Neuronal stem cell (in vitro differentiated cells): Measurements from ENCODE around the gene ATP6V1G2.

Experiments
- DNase-seq: peaks from one replicate; pipeline ENCODE4 v3.0.0-alpha.2; 2013; ENCODE audit warnings: low spot score
- H2AFZ ChIP-seq: one replicate; pipeline ENCODE4 v1.6.1; 2013; ENCODE audit warnings: mild to moderate bottlenecking, low read length, inconsistent platforms
- H2AK5ac ChIP-seq: 2 replicates; pipeline ENCODE4 v1.6.1; 2013; ENCODE audit warnings: low read depth, mild to moderate bottlenecking, inconsistent platforms, low read length, moderate library complexity, mixed read lengths
- H2BK120ac ChIP-seq: 2 replicates; pipeline ENCODE4 v1.6.1; 2013; ENCODE audit warnings: low read depth, mild to moderate bottlenecking, inconsistent platforms, low read length, moderate library complexity, mixed read lengths
- H2BK12ac ChIP-seq: one replicate; pipeline ENCODE4 v1.6.1; 2013; ENCODE audit warnings: low read length, inconsistent platforms
- H2BK15ac ChIP-seq: 2 replicates; pipeline ENCODE4 v1.6.1; 2013; ENCODE audit warnings: mild to moderate bottlenecking, low read length, inconsistent platforms, mixed read lengths
- H2BK5ac ChIP-seq: one replicate; pipeline ENCODE4 v1.6.1; 2013; ENCODE audit warnings: inconsistent platforms, mild to moderate bottlenecking, low read length, moderate library complexity
- H3K14ac ChIP-seq: one replicate; pipeline ENCODE4 v1.6.1; 2013; ENCODE audit warnings: low read length, inconsistent platforms
- H3K18ac ChIP-seq: 2 replicates; pipeline ENCODE4 v1.6.1; 2013; ENCODE audit warnings: low read length, inconsistent platforms
- H3K23ac ChIP-seq: 2 replicates; pipeline ENCODE4 v1.6.1; 2013; ENCODE audit warnings: low read depth, mild to moderate bottlenecking, mixed read lengths, low read length, inconsistent platforms; ENCODE audit not compliant: poor library complexity
- H3K27ac ChIP-seq: replicated peaks from 3 replicates; pipeline ENCODE4 v1.5.1; 2013; ENCODE audit warnings: low read length, inconsistent platforms
- H3K27me3 ChIP-seq, 3 experiments: 2 replicates each; pipeline ENCODE4 v1.6.1; 2013; ENCODE audit warnings: low read length in 3 of 3, mild to moderate bottlenecking in 2 of 3, inconsistent platforms in 1 of 3, low read depth in 1 of 3, mixed read lengths in 1 of 3, moderate library complexity in 1 of 3; ENCODE audit not compliant: control insufficient read depth in 3 of 3, insufficient read depth in 3 of 3
- H3K36me3 ChIP-seq, 2 donors: replicated peaks in 1 of 2; 2 replicates each; pipeline ENCODE4 v1.6.1; 2013; ENCODE audit warnings: low read length in 2 of 2; ENCODE audit not compliant: control insufficient read depth in 2 of 2, insufficient read depth in 2 of 2
- H3K4ac ChIP-seq: 2 replicates; pipeline ENCODE4 v1.6.1; 2013; ENCODE audit warnings: inconsistent platforms, mild to moderate bottlenecking, low read length, moderate library complexity
- H3K4me1 ChIP-seq, 2 donors: 1 replicate in 1 of 2; 2 replicates in 1 of 2; pipeline ENCODE4 v1.6.1; 2013; ENCODE audit warnings: low read length in 2 of 2, low read depth in 1 of 2; ENCODE audit not compliant: control insufficient read depth in 2 of 2, insufficient read depth in 1 of 2
- H3K4me2 ChIP-seq: one replicate; pipeline ENCODE4 v1.6.1; 2013; ENCODE audit warnings: mild to moderate bottlenecking, low read length, inconsistent platforms; ENCODE audit not compliant: insufficient read depth, poor library complexity, severe bottlenecking
- H3K4me3 ChIP-seq, 2 donors: 2 replicates each; pipeline ENCODE4 v1.5.1; 2013; ENCODE audit warnings: low read length in 2 of 2, mild to moderate bottlenecking in 2 of 2, inconsistent platforms in 1 of 2, moderate library complexity in 1 of 2
- H3K79me1 ChIP-seq: one replicate; pipeline ENCODE4 v1.6.1; 2013; ENCODE audit warnings: low read depth, mild to moderate bottlenecking, inconsistent platforms, low read length, moderate library complexity
- H3K9ac ChIP-seq: one replicate; pipeline ENCODE4 v1.6.1; 2013; ENCODE audit warnings: mild to moderate bottlenecking, low read depth, low read length, inconsistent platforms; ENCODE audit not compliant: poor library complexity
- H3K9me3 ChIP-seq, 2 donors: replicated peaks in 1 of 2; 2 replicates each; pipeline versions ENCODE3 to v1.6.1; 2013; ENCODE audit warnings: low read length in 2 of 2, mild to moderate bottlenecking in 2 of 2, inconsistent platforms in 1 of 2, low read depth in 1 of 2, mixed read lengths in 1 of 2, moderate library complexity in 1 of 2; ENCODE audit not compliant: control insufficient read depth in 2 of 2, insufficient read depth in 1 of 2
- H4K8ac ChIP-seq: one replicate; pipeline ENCODE4 v1.6.1; 2013; ENCODE audit warnings: low read depth, mild to moderate bottlenecking, inconsistent platforms, low read length, moderate library complexity
- H4K91ac ChIP-seq: one replicate; pipeline ENCODE4 v1.6.1; 2013; ENCODE audit warnings: low read length, low read depth, mild to moderate bottlenecking, inconsistent platforms; ENCODE audit not compliant: poor library complexity
- WGBS, 2 donors: extraction: QIAGEN DNeasy Blood & Tissue Kit; methylation state at CpG; one replicate each; pipeline ENCODE4 v1.1.7; 2013; ENCODE audit warnings: missing lambda C conversion rate in 2 of 2, mixed read lengths in 1 of 2; ENCODE audit not compliant: insufficient read length in 2 of 2, insufficient replicate concordance in 1 of 2; ENCODE audit errors: extremely low coverage in 2 of 2; 5-methylcytosine and 5-hydroxymethylcytosine counted together

The ATP6V1G2 gene

GRCh38 chr6:31587791-31588777 lies 41.7 kb upstream of the ATP6V1G2 start:
- Histone ChIP-seq H3K9ac (no peak overlapping the region), H4K8ac (peak overlapping the region; percentile 43), H2BK15ac (peak overlapping the region; percentile 16), H3K14ac (no peak overlapping the region), H2AFZ (peak overlapping the region; percentile 82), H3K4ac (no peak overlapping the region), H2BK5ac (no peak overlapping the region), H3K18ac (peak overlapping the region; percentile 64), H3K27ac (no peak overlapping the region), H3K79me1 (no peaks in the 10 kb centered on the region), H3K36me3 (no peaks in the 10 kb centered on the region), H3K4me1 (peaks cover 2 to 4% of the 10 kb centered on the region in 2 donors), H3K23ac (no peak overlapping the region), H2BK120ac (no peak overlapping the region), H4K91ac (no peak overlapping the region), H3K4me3 (no peak overlapping the region), H2AK5ac (peak overlapping the region; percentile 70), H2BK12ac (no peak overlapping the region), H3K9me3 (no peaks in the 10 kb centered on the region), H3K4me2 (no peak overlapping the region), H3K27me3 (peaks cover 0 to 11% (median 0%) of the 10 kb centered on the region in 3 experiments)
- no peak for DNase-seq
- WGBS, 2 donors, result no CpG with 5 or more reads among the region's 12 CpGs

GRCh38 chr6:31586599-31587281 lies 40.3 kb upstream of the ATP6V1G2 start:
- H3K27ac ChIP-seq, result no peak overlapping the region
- no CpG with 5 or more reads among the region's 9 CpGs for WGBS, 2 donors
- no peak overlapping the region for H3K18ac ChIP-seq
- H2BK120ac ChIP-seq, result no peak overlapping the region
- no peak for DNase-seq
- H2AFZ ChIP-seq, result no peak overlapping the region
- no peaks in the 10 kb centered on the region for H3K79me1 ChIP-seq
- H2BK5ac ChIP-seq, result no peak overlapping the region
- no peaks in the 10 kb centered on the region for H3K9me3 ChIP-seq
- peak overlapping the region; percentile 20 for H2BK15ac ChIP-seq
- H3K4me2 ChIP-seq, result no peak overlapping the region
- H3K27me3 ChIP-seq, result peaks cover 0 to 16% (median 4%) of the 10 kb centered on the region in 3 experiments
- peaks cover 2 to 4% of the 10 kb centered on the region in 2 donors for H3K4me1 ChIP-seq
- H3K36me3 ChIP-seq, result no peaks in the 10 kb centered on the region
- no peak overlapping the region for H3K9ac ChIP-seq
- H3K23ac ChIP-seq, result peak overlapping the region; percentile 29
- no peak overlapping the region for H3K4me3 ChIP-seq
- H4K8ac ChIP-seq, result no peak overlapping the region
- H4K91ac ChIP-seq, result no peak overlapping the region
- no peak overlapping the region for H3K4ac ChIP-seq
- no peak overlapping the region for H2AK5ac ChIP-seq
- no peak overlapping the region for H2BK12ac ChIP-seq
- no peak overlapping the region for H3K14ac ChIP-seq

GRCh38 chr6:31586008-31586407 lies 39.6 kb upstream of the ATP6V1G2 start, which contains the start of gene LST1:
LST1 (plus strand) TSS chr6:31586277; CDS start chr6:31587300, 1,023 bp downstream.
- H2AFZ ChIP-seq, result no peak within 1 kb of the TSS
- no CpG with 5 or more reads among the region's 1 CpG for WGBS, 2 donors

DNA sequence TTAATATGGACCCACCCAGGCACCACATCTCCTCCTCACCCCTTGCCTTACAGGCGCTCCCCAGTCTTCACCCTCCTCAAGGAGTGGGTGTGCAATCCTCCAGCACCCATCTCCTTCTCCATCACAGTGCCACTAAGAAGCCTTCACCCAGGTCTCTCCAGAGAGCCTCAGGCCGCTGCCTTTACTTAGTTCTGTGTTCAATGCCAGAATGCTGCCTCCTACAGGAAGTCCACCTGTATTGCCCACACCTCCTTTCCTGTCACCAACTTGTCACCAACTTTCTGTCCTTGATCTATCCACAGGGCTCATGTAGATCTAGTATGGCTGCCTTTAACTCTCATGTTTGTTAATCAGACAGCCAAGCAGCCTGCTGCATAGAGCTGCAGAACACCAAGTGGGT lies 39.1 kb upstream of the ATP6V1G2 start:
- H3K14ac ChIP-seq, result no peak overlapping the region
- no peak overlapping the region for H2BK5ac ChIP-seq
- H3K9ac ChIP-seq, result no peak overlapping the region
- H2BK15ac ChIP-seq, result no peak overlapping the region
- H3K27me3 ChIP-seq, result peaks cover 0 to 20% (median 10%) of the 10 kb centered on the region in 3 experiments
- H2AK5ac ChIP-seq, result no peak overlapping the region
- H3K9me3 ChIP-seq, result no peaks in the 10 kb centered on the region
- H3K79me1 ChIP-seq, result no peaks in the 10 kb centered on the region
- WGBS, 2 donors, result no CpG with 5 or more reads among the region's 2 CpGs
- no peak overlapping the region for H3K4ac ChIP-seq
- no peak overlapping the region for H4K91ac ChIP-seq
- H2AFZ ChIP-seq, result no peak overlapping the region
- no peak overlapping the region for H2BK12ac ChIP-seq
- no peak overlapping the region for H2BK120ac ChIP-seq
- no peak overlapping the region for H3K4me2 ChIP-seq
- no peak overlapping the region for H4K8ac ChIP-seq
- peaks cover 5 to 6% of the 10 kb centered on the region in 2 donors for H3K4me1 ChIP-seq
- no peak overlapping the region for H3K23ac ChIP-seq
- no peak overlapping the region for H3K4me3 ChIP-seq
- H3K36me3 ChIP-seq, result no peaks in the 10 kb centered on the region
- H3K18ac ChIP-seq, result no peak overlapping the region
- DNase-seq, result no peak
- no peak overlapping the region for H3K27ac ChIP-seq

More at GRCh38 chr6:31586008-31586407, 39.6 kb upstream of the ATP6V1G2 start, which contains the start of gene LST1:
- Histone ChIP-seq H3K79me1 (no peaks in the 10 kb centered on the region), H3K4me3 (no peak within 1 kb of the TSS), H3K9ac (no peak within 1 kb of the TSS), H3K23ac (peak within 1 kb of the TSS; percentile 29), H3K4me1 (peaks cover 4% of the 10 kb centered on the region in 2 donors), H4K91ac (no peak within 1 kb of the TSS), H2BK15ac (peak within 1 kb of the TSS; percentile 20), H3K27me3 (peaks cover 0 to 19% (median 9%) of the 10 kb centered on the region in 3 experiments), H3K18ac (peak within 1 kb of the TSS; percentile 65), H2BK12ac (no peak within 1 kb of the TSS), H3K14ac (no peak within 1 kb of the TSS), H3K36me3 (no peaks in the 10 kb centered on the region), H4K8ac (no peak within 1 kb of the TSS), H3K9me3 (no peaks in the 10 kb centered on the region), H2BK5ac (no peak within 1 kb of the TSS), H2BK120ac (no peak within 1 kb of the TSS), H3K27ac (no peak within 1 kb of the TSS), H3K4ac (no peak within 1 kb of the TSS), H3K4me2 (no peak within 1 kb of the TSS), H2AK5ac (no peak within 1 kb of the TSS)
- DNase-seq, result no peak
